Measurements from ENCODE around the gene HEXD.

DNA sequence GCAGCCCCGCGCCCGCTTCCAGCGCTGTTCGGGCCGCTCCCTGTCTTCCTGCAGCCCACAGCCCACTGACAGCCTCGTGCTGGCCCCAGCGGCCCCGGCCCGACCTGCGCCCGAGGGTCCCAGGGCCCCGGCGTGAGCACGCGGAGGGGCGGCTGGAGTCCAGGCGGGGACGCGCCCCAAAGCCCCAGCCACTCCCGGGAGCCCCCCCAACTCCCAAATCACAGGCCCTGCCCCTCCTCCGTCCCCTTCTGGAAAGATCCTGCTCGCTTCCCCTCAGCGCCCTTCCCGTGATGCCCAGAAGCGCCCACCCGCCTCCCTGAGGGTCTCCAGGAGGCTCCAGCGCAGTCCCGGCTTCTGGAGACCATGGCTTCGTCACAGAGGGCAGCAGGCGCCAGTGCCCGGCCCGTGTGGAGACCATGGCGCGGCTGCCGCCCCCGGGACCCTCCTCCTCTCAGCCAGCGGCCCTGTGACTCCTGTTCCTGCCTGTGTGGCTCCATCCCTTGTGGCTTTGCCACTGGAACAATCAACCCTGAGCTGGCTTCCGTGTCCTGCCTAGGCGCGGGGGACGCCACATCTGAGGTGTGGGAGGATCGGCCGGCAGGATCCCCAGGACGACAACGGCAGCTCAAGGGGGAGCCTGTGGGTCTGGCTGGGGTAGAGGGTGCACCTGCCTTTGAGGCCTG, 42.6 kb upstream of the HEXD start:
- no peak for TF ChIP-seq POLR2A (IDR thresholded peaks at IDR 0.05)
- TF ChIP-seq, protein P1, sequence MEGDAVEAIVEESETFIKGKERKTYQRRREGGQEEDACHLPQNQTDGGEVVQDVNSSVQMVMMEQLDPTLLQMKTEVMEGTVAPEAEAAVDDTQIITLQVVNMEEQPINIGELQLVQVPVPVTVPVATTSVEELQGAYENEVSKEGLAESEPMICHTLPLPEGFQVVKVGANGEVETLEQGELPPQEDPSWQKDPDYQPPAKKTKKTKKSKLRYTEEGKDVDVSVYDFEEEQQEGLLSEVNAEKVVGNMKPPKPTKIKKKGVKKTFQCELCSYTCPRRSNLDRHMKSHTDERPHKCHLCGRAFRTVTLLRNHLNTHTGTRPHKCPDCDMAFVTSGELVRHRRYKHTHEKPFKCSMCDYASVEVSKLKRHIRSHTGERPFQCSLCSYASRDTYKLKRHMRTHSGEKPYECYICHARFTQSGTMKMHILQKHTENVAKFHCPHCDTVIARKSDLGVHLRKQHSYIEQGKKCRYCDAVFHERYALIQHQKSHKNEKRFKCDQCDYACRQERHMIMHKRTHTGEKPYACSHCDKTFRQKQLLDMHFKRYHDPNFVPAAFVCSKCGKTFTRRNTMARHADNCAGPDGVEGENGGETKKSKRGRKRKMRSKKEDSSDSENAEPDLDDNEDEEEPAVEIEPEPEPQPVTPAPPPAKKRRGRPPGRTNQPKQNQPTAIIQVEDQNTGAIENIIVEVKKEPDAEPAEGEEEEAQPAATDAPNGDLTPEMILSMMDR (IDR thresholded peaks at IDR 0.05) = no peak
